Endothelial cell of umbilical vein (primary cell): Measurements from ENCODE around the gene GRK5. TPM values are rescaled to one million over a fixed set of nuclear protein-coding genes. Genes with fewer than 3 reads are reported as not detected.

ENCODE experiments used
- BruUV-seq: library from RNA; stranded (reverse); fragments of 400-500 nt; replicated peaks from 2 replicates; lab custom pipeline; 2021; lab: Mats Ljungman, UMichigan
- CTCF ChIA-PET: fragments of 300-600, 350-600 bp; sonication (Branson Sonifier 250); formaldehyde crosslinking; loops from one replicate; lab custom pipeline; 2021; ENCODE audit warnings: antibody characterized with exemption, inconsistent platforms; lab: Charles Lee
- POLR2A ChIA-PET: fragments of 300-600, 350-600 bp; sonication (Branson Sonifier 250); formaldehyde crosslinking; loops from one replicate; lab custom pipeline; 2021; ENCODE audit warnings: antibody characterized with exemption, inconsistent platforms; lab: Charles Lee
- DNase-seq: peaks from one replicate; pipeline ENCODE4 v3.0.0-alpha.2; 2011; ENCODE audit warnings: low read depth, low spot score
- FAIRE-seq: peaks from 2 replicates; lab custom pipeline; 2011; peaks lifted over from hg19 to GRCh38; lab: Jason Lieb, UNC
- H2AFZ ChIP-seq: 2 replicates; pipeline ENCODE4 v1.6.0; 2012; ENCODE audit warnings: low read depth, low read length, control low read depth, inconsistent platforms
- H3K27ac ChIP-seq: 2 replicates; pipeline ENCODE4 v1.5.1; 2011; ENCODE audit warnings: low read depth, mild to moderate bottlenecking, control low read depth, low read length, moderate library complexity; ENCODE audit not compliant: insufficient read depth
- H3K27me3 ChIP-seq, 2 experiments: 2 replicates each; pipeline versions ENCODE4 v1.6.0 to v1.6.1; 2011; ENCODE audit warnings: low read length in 2 of 2, mixed read lengths in 1 of 2; ENCODE audit not compliant: control insufficient read depth in 2 of 2, insufficient read depth in 2 of 2
- H3K36me3 ChIP-seq, 2 experiments: 2 replicates in 1 of 2; 3 replicates in 1 of 2; pipeline ENCODE4 v1.5.1; 2011; ENCODE audit warnings: low read length in 2 of 2, mild to moderate bottlenecking in 1 of 2, moderate library complexity in 1 of 2; ENCODE audit not compliant: control insufficient read depth in 2 of 2, insufficient read depth in 2 of 2; ENCODE audit errors: extremely low read depth in 1 of 2
- H3K4me1 ChIP-seq: 3 replicates; pipeline ENCODE4 v1.5.1; 2011; ENCODE audit warnings: mild to moderate bottlenecking, low read length; ENCODE audit not compliant: control insufficient read depth, insufficient read depth; ENCODE audit errors: extremely low read depth
- H3K4me2 ChIP-seq: 2 replicates; pipeline ENCODE4 v1.6.1; 2011; ENCODE audit warnings: low read length, control low read depth, mixed read lengths; ENCODE audit not compliant: insufficient read depth
- H3K4me3 ChIP-seq, 3 experiments: fragments of 200-600 bp in 1 of 3; sonication (generic), shearing (Covaris generic) in 1 of 3; replicated peaks in 1 of 3; 2 replicates each; pipeline ENCODE4 v1.5.1; 2011 to 2016; ENCODE audit warnings: control low read depth in 3 of 3, low read length in 3 of 3, mild to moderate bottlenecking in 2 of 3, inconsistent platforms in 1 of 3, low read depth in 1 of 3, moderate library complexity in 1 of 3; ENCODE audit not compliant: insufficient read depth in 1 of 3
- H3K79me2 ChIP-seq: 2 replicates; pipeline ENCODE4 v1.6.0; 2012; ENCODE audit warnings: low read length, inconsistent platforms; ENCODE audit not compliant: control insufficient read depth, insufficient read depth
- H3K9ac ChIP-seq: replicated peaks from 2 replicates; pipeline ENCODE3; 2011; ENCODE audit warnings: low read length, control low read depth; ENCODE audit not compliant: insufficient read depth; ENCODE audit errors: extremely low read depth
- H3K9me1 ChIP-seq: replicated peaks from 3 replicates; pipeline ENCODE4 v1.6.0; 2011; ENCODE audit warnings: mild to moderate bottlenecking, low read length; ENCODE audit not compliant: control insufficient read depth, insufficient read depth; ENCODE audit errors: extremely low read depth
- H3K9me3 ChIP-seq: replicated peaks from 2 replicates; pipeline ENCODE4 v1.5.1; 2012; ENCODE audit warnings: low read length, inconsistent platforms; ENCODE audit not compliant: control insufficient read depth, insufficient read depth
- H4K20me1 ChIP-seq: replicated peaks from 2 replicates; pipeline ENCODE3; 2011; ENCODE audit warnings: mild to moderate bottlenecking, low read length; ENCODE audit not compliant: control insufficient read depth, insufficient read depth; ENCODE audit errors: extremely low read depth
- EZH2 ChIP-seq: IDR thresholded peaks from 2 replicates; pipeline ENCODE4 v1.6.1; 2012; ENCODE audit warnings: borderline replicate concordance, low read depth, mild to moderate bottlenecking, moderate library complexity, low read length, inconsistent platforms; ENCODE audit not compliant: severe bottlenecking
- GATA2 ChIP-seq: IDR thresholded peaks from 2 replicates; pipeline ENCODE4 v1.7.0; 2011; ENCODE audit warnings: low read depth, mild to moderate bottlenecking, moderate library complexity, mixed read lengths, low read length; ENCODE audit not compliant: insufficient read length, insufficient read depth
- JUN ChIP-seq: IDR thresholded peaks from 2 replicates; pipeline ENCODE4 v1.6.1; 2011; ENCODE audit warnings: borderline replicate concordance, low read depth; ENCODE audit not compliant: insufficient read length, insufficient read depth
- MYC ChIP-seq: IDR thresholded peaks from one replicate; pipeline ENCODE4 v1.6.1; 2011; ENCODE audit warnings: mild to moderate bottlenecking, low read depth, low read length
- POLR2AphosphoS5 ChIP-seq: IDR thresholded peaks from 2 replicates; pipeline ENCODE4 v1.6.1; 2012; ENCODE audit warnings: low read depth, mild to moderate bottlenecking, control low read depth, low read length, moderate library complexity; ENCODE audit not compliant: insufficient read depth
- dilution Hi-C: fragments of 300-500 bp; cut with MboI; formaldehyde crosslinking; loops from one replicate; pipeline ENCODE4 v1.15.0; 2019; ENCODE audit warnings: low sequenced_read_pairs; ENCODE audit not compliant: extremely low pct_ligation_motif_present
- intact Hi-C: fragments of 100-400 bp; cut with micrococcal nuclease; formaldehyde crosslinking; loops from one replicate; pipeline ENCODE4 v1.10.0; 2022
- polyA plus RNA-seq, 4 experiments: library from polyadenylated mRNA; depleted of rRNA in 3 of 4; stranded (reverse) in 3 of 4; unstranded in 1 of 4; fragments of >200 nt; gene quantifications; 2 replicates each; pipeline versions ENCODE4 v1.2.1 to v1.2.3, GENCODE V29; 2011 to 2012; ENCODE audit warnings: missing spikeins in 1 of 4
- total RNA-seq: library from RNA; stranded (reverse); gene quantifications from 2 replicates; pipeline ENCODE4 v1.2.3, GENCODE V29; 2021
- TF ChIP-seq, protein P1 (sequence below), 2 donors: IDR thresholded peaks; 1 replicate in 1 of 2; 2 replicates in 1 of 2; pipeline ENCODE4 v1.5.1; 2011; ENCODE audit warnings: low read length in 2 of 2, mild to moderate bottlenecking in 2 of 2, moderate library complexity in 2 of 2, control low read depth in 1 of 2, inconsistent platforms in 1 of 2, low read depth in 1 of 2; ENCODE audit not compliant: insufficient read depth in 1 of 2; ENCODE audit errors: extremely low read depth in 1 of 2
- TF ChIP-seq, protein P2 (sequence below): IDR thresholded peaks from 2 replicates; pipeline ENCODE4 v1.6.1; 2011; ENCODE audit not compliant: insufficient read depth, insufficient read length

GRK5 gene
- total and polyA plus RNA-seq, 2 donors (not counting 3 experiments of a cell fraction or from before 2014, with no cell fraction given) = 13.1 to 29.5 TPM

DNA sequence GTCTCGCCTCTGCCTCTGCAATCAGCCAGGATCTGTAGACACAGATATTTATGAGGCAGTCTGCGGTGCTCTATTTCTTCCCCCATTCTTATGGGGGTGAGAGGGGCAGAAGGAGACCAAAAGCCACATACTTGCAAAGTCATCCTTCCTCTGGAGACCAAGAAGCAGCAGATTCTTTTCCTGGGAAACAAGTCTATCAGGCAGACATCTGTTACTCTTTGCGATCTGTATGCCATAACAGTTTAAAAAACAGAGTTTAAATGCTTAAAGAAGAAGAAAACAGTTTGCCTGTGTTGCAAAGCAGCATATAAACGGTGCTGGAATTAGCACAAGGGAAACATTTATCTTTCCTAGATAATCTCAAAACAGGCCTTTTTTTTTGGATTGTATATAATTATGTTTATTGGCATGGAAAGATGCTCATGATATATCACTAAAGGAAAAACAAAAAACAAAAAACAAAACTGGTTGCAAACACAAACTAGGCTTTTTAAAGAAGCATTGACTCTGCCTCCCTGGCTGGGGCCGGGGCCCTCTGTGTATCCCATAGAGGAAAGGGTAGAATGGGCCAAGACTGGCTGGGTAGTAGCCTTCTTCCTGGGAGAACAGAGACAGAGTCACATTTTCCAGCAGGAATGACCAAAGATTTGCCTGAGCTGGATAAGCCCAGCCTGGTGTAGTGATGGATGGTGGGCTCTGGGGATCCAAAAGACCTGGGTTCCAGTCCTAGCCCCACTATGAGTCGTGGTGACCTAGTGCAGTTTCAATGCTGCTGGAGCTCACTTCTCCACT lies 284.8 kb downstream of the GRK5 start:
- intact Hi-C loops (loop anchor here (5.0 kb wide), 1 partner anchor 355 kb away; no protein-coding TSS in a partner anchor), dilution Hi-C loops (no loop called here)
- Histone ChIP-seq H3K27ac (no peak overlapping the region), H3K9me3 (no peaks in the 10 kb centered on the region), H4K20me1 (no peaks in the 10 kb centered on the region), H3K36me3 (no peaks in the 10 kb centered on the region), H3K4me1 (no peaks in the 10 kb centered on the region), H2AFZ (no peak overlapping the region), H3K4me3 (no peak overlapping the region), H3K79me2 (no peaks in the 10 kb centered on the region), H3K4me2 (no peak overlapping the region), H3K27me3 (no peaks in the 10 kb centered on the region), H3K9me1 (no peaks in the 10 kb centered on the region), H3K9ac (no peak overlapping the region)
- BruUV-seq = no TSS peak
- DNase-seq = no peak
- TF ChIP-seq, protein P1, sequence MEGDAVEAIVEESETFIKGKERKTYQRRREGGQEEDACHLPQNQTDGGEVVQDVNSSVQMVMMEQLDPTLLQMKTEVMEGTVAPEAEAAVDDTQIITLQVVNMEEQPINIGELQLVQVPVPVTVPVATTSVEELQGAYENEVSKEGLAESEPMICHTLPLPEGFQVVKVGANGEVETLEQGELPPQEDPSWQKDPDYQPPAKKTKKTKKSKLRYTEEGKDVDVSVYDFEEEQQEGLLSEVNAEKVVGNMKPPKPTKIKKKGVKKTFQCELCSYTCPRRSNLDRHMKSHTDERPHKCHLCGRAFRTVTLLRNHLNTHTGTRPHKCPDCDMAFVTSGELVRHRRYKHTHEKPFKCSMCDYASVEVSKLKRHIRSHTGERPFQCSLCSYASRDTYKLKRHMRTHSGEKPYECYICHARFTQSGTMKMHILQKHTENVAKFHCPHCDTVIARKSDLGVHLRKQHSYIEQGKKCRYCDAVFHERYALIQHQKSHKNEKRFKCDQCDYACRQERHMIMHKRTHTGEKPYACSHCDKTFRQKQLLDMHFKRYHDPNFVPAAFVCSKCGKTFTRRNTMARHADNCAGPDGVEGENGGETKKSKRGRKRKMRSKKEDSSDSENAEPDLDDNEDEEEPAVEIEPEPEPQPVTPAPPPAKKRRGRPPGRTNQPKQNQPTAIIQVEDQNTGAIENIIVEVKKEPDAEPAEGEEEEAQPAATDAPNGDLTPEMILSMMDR (IDR thresholded peaks at IDR 0.05; ENCODE audit: extremely low read depth in 1 of 2, insufficient read depth in 1 of 2, low read depth in 1 of 2, low read length in 2 of 2) = no peak
- TF ChIP-seq POLR2AphosphoS5 = no peak
- no peak for FAIRE-seq
- POLR2A ChIA-PET = interaction anchor here (0.7 kb wide), 1 partner anchor 402 kb away, joined by 3 read pairs; no protein-coding TSS in a partner anchor
- CTCF ChIA-PET = interaction anchor here (0.6 to 1.0 kb wide), 2 partner anchors 47 to 293 kb away, joined by 3 read pairs; no protein-coding TSS in a partner anchor

- Histone ChIP-seq H3K4me2 (no peak overlapping the region), H3K27me3 (no peaks in the 10 kb centered on the region), H2AFZ (peak overlapping the region; percentile 39), H3K79me2 (no peaks in the 10 kb centered on the region), H3K9ac (no peak overlapping the region), H3K9me1 (no peaks in the 10 kb centered on the region), H4K20me1 (no peaks in the 10 kb centered on the region), H3K9me3 (no peaks in the 10 kb centered on the region), H3K36me3 (no peaks in the 10 kb centered on the region), H3K27ac (no peak overlapping the region), H3K4me1 (no peaks in the 10 kb centered on the region), H3K4me3 (no peak overlapping the region)
- intact Hi-C loops = loop anchor here (5.0 kb wide), 1 partner anchor 356 kb away; no protein-coding TSS in a partner anchor
- TF ChIP-seq GATA2 (no peak), EZH2 (no peak), MYC (no peak), JUN (no peak)
- TF ChIP-seq, protein P2, sequence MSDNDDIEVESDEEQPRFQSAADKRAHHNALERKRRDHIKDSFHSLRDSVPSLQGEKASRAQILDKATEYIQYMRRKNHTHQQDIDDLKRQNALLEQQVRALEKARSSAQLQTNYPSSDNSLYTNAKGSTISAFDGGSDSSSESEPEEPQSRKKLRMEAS = no peak
- DNase-seq (no peak), FAIRE-seq (no peak)
- BruUV-seq = no TSS peak
- CTCF ChIA-PET = interaction anchor here (1.0 to 2.4 kb wide), 4 partner anchors 12 to 294 kb away, joined by 3 to 7 read pairs (median 4); no protein-coding TSS in a partner anchor
- dilution Hi-C loops = no loop called here
- POLR2A ChIA-PET = no interaction called here
Observed at GRCh38 chr10:119493155-119493554, 285.8 kb downstream of the GRK5 start.
